AG10803 (cell line): Measurements from ENCODE around the gene ANKRD7.
A peak's percentile ranks its signal among the peaks of the same experiment; 100 is the strongest.

Experiments used
- DNase-seq: peaks from one replicate; pipeline ENCODE4 v3.0.0; 2010; ENCODE audit warnings: low read depth
- H3K4me3 ChIP-seq: 2 replicates; pipeline ENCODE4 v1.5.1; 2011; ENCODE audit warnings: mild to moderate bottlenecking, low read length, control low read depth
- CTCF ChIP-seq: conservative IDR thresholded peaks from 2 replicates; pipeline ENCODE4 v1.5.1; 2011; ENCODE audit warnings: mild to moderate bottlenecking, low read length, control low read depth, inconsistent platforms

ANKRD7 gene

GRCh38 chr7:118214833-118215182, 9.7 kb upstream of the ANKRD7 start:
- no peak for TF ChIP-seq CTCF
- DNase-seq = no peak
- peak overlapping the region; percentile 77 for H3K4me3 ChIP-seq

- no peak for DNase-seq
- H3K4me3 ChIP-seq = no peak overlapping the region
- TF ChIP-seq CTCF = no peak
Measured at GRCh38 chr7:118217210-118217619, 7.3 kb upstream of the ANKRD7 start.

- no peak overlapping the region for H3K4me3 ChIP-seq
- DNase-seq = no peak
- no peak for TF ChIP-seq CTCF
Measured at GRCh38 chr7:118218413-118219156, 5.9 kb upstream of the ANKRD7 start.

- no peak overlapping the region for H3K4me3 ChIP-seq
- TF ChIP-seq CTCF = no peak
- no peak for DNase-seq
Measured at GRCh38 chr7:118219157-118219512, 5.4 kb upstream of the ANKRD7 start.

- no peak for DNase-seq
- TF ChIP-seq CTCF = no peak
- no peak overlapping the region for H3K4me3 ChIP-seq
Measured at GRCh38 chr7:118220583-118220982, 3.9 kb upstream of the ANKRD7 start.

- DNase-seq = no peak
Measured at GRCh38 chr7:118222591-118222990, 1.9 kb upstream of the ANKRD7 start.

More at GRCh38 chr7:118222591-118222990, 1.9 kb upstream of the ANKRD7 start:
- no peak overlapping the region for H3K4me3 ChIP-seq
- TF ChIP-seq CTCF = no peak
